Suprapubic skin (tissue), 4 donors: Measurements from ENCODE around the gene TBC1D14. TPM values are rescaled to one million over a fixed set of nuclear protein-coding genes. Genes with fewer than 3 reads are reported as not detected.
"Not testable (repeated sequence)": the region's sequence is repeated elsewhere in the genome, so short reads cannot be mapped to it uniquely, and the experiment has no call there.

Experiments used
- DNase-seq, 2 donors: peaks; one replicate each; pipeline ENCODE4 v3.0.0-alpha.2; 2019; ENCODE audit warnings: low spot score in 2 of 2
- H3K27ac ChIP-seq: fragments of 200-600 bp; sonication (generic); one replicate; pipeline ENCODE4 v1.5.1; 2019
- H3K27me3 ChIP-seq: fragments of 200-600 bp; sonication (generic); one replicate; pipeline ENCODE4 v1.5.1; 2019
- H3K36me3 ChIP-seq: fragments of 200-600 bp; sonication (generic); one replicate; pipeline ENCODE4 v1.5.1; 2019
- H3K4me1 ChIP-seq: fragments of 200-600 bp; sonication (generic); one replicate; pipeline ENCODE4 v1.5.1; 2019
- H3K4me3 ChIP-seq: fragments of 200-600 bp; sonication (generic); one replicate; pipeline ENCODE4 v1.5.1; 2019; ENCODE audit warnings: mild to moderate bottlenecking
- H3K9me3 ChIP-seq: fragments of 200-600 bp; sonication (generic); one replicate; pipeline ENCODE4 v1.5.1; 2019
- CTCF ChIP-seq, 2 donors: fragments of 200-600 bp in 1 of 2; fragments of 450-650 bp in 1 of 2; sonication (generic) in 1 of 2; IDR thresholded peaks; one replicate each; pipeline ENCODE4 v1.5.1; 2016 to 2019; ENCODE audit warnings: antibody characterized with exemption in 2 of 2, mild to moderate bottlenecking in 1 of 2, moderate library complexity in 1 of 2
- EP300 ChIP-seq: sonication (generic); formaldehyde crosslinking; IDR thresholded peaks from one replicate; pipeline ENCODE4 v1.6.1; 2017; ENCODE audit warnings: antibody characterized with exemption
- POLR2A ChIP-seq, 2 donors: fragments of 450-650 bp; IDR thresholded peaks; one replicate each; pipeline ENCODE4 v1.6.1; 2017; ENCODE audit warnings: antibody characterized with exemption in 2 of 2, mild to moderate bottlenecking in 2 of 2, moderate library complexity in 2 of 2
- POLR2AphosphoS5 ChIP-seq, 3 donors: sonication (generic); formaldehyde crosslinking; IDR thresholded peaks; one replicate each; pipeline ENCODE4 v1.6.1; 2017; ENCODE audit warnings: antibody characterized with exemption in 3 of 3
- WGBS: methylation state at CpG from one replicate; pipeline ENCODE4 v1.1.5; 2018; 5-methylcytosine and 5-hydroxymethylcytosine counted together
- total RNA-seq, 4 donors: library from RNA; depleted of rRNA; stranded (reverse); fragments of >200 nt; gene quantifications; one replicate each; pipeline ENCODE4 v1.1.0, GENCODE V29; 2016

Gene TBC1D14
- total RNA-seq, 4 donors from 2014 or later: 55.0 to 111 (median 97.9) TPM

DNA sequence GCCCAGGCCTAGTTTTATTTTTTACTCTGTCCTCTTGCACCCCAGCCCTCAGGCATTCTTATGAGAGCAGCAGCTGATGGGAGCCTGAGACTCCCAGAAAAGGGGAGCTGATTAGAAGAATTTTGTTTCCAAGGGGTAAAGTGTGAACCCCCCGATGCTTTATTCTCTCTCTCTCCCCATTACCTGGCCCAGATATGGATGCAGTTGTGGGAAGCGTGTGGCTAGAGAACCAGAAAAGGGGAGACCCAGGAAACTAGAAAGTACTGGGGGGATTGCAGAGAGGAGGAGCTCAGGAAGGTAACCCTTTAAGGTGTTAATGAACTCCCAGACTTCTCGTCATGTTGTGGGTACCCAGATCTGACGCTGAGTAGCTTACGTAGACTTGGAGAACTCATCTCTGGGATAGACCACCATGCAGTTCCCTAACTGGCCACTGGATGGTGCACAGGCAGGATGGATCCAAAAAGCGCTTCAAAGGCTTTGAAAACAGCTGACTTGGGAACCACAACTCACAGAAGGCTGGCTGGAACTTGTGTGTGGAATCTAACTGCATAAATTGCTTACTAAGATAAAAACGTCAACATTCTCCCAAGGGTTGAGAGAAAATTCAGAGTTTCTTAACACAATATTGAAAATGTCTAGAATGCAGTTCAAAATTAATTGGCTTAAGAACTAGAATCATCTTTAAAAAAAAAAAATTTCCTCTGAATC is 64.7 kb downstream of the TBC1D14 start:
- Histone ChIP-seq H3K36me3 (peaks cover 6% of the 10 kb centered on the region), H3K9me3 (no peaks in the 10 kb centered on the region), H3K27ac (no peak overlapping the region), H3K4me3 (no peak overlapping the region), H3K4me1 (peaks cover 13% of the 10 kb centered on the region), H3K27me3 (no peaks in the 10 kb centered on the region)
- DNase-seq: peak; percentile 83 to 88
- peak; percentile 94 to 97 for TF ChIP-seq CTCF (IDR thresholded peaks at IDR 0.05)
- TF ChIP-seq EP300: no peak
- TF ChIP-seq POLR2AphosphoS5 (IDR thresholded peaks at IDR 0.05): no peak
- TF ChIP-seq POLR2A (IDR thresholded peaks at IDR 0.05): no peak
- 25% methylated on average over 7 of the region's 7 CpGs for WGBS

DNA sequence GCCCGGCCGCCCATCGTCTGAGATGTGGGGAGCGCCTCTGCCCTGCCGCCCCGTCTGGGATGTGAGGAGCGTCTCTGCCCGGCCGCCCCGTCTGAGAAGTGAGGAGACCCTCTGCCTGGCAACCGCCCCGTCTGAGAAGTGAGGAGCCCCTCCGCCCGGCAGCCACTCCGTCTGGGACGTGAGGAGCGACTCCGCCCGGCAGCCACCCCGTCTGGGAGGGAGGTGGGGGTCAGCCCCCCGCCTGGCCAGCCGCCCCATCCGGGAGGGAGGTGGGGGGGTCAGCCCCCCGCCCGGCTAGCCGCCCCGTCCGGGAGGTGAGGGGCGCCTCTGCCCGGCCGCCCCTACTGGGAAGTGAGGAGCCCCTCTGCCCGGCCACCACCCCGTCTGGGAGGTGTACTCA is 68.2 kb downstream of the TBC1D14 start:
- 100% methylated on average over 10 of the region's 33 CpGs for WGBS
- not testable (repeated sequence) for H3K27ac ChIP-seq, H3K9me3 ChIP-seq, H3K27me3 ChIP-seq, DNase-seq, H3K4me3 ChIP-seq, H3K36me3 ChIP-seq
- peaks cover 13% of the 10 kb centered on the region for H3K4me1 ChIP-seq

GRCh38 chr4:6983544-6984142 is 74.0 kb downstream of the TBC1D14 start:
- Histone ChIP-seq H3K4me1 (peaks cover 34% of the 10 kb centered on the region), H3K27ac (no peak overlapping the region), H3K27me3 (no peaks in the 10 kb centered on the region), H3K9me3 (no peaks in the 10 kb centered on the region), H3K4me3 (no peak overlapping the region), H3K36me3 (no peaks in the 10 kb centered on the region)
- TF ChIP-seq EP300 (no peak), POLR2A (IDR thresholded peaks at IDR 0.05) (no peak), CTCF (IDR thresholded peaks at IDR 0.05) (no peak), POLR2AphosphoS5 (IDR thresholded peaks at IDR 0.05) (no peak)
- DNase-seq: no peak
- WGBS: 88% methylated on average over 4 of the region's 4 CpGs

DNA sequence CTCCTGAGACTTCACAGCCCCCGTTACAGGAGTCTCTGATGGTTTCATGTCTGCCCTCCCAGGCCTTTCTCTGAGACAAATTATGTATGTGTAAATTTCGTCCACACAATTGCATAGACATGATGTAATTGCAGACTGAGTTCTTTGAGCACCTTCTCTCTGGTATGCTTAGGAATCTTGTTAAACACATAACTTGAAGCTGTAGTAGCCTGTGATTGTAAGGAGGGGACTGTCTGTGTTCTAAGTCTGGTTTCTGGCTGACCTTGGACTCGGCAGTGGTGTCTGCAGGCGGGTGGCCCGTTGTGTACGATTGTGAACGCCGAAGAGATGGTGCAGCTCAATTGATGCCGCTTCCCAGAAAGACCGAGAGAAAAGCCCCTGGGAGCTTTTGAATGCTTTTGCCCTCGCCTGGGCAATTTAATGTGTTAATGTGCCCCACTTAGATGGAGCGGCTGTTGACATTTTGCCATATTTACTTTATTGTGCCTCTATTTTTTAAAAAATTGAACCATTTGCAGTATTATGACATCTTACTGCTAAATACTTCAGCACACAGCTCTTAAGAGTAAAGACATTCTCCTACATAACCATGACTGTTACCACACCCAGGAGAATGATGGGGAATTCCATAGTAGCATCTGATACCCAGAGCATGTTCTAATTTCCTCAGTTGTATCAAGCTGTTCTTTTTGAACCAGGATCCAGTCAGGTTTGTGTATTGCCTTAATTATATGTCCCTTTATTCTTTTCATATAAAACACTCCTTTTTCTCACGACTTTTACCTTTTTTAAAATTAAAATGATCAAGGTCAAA is 75.2 kb downstream of the TBC1D14 start:
- 90% methylated on average over 13 of the region's 13 CpGs for WGBS
- Histone ChIP-seq H3K4me3 (no peak overlapping the region), H3K9me3 (no peaks in the 10 kb centered on the region), H3K27ac (no peak overlapping the region), H3K27me3 (no peaks in the 10 kb centered on the region), H3K36me3 (no peaks in the 10 kb centered on the region), H3K4me1 (peaks cover 45% of the 10 kb centered on the region)
- TF ChIP-seq POLR2A (IDR thresholded peaks at IDR 0.05): no peak
- no peak for TF ChIP-seq CTCF (IDR thresholded peaks at IDR 0.05)
- no peak for TF ChIP-seq POLR2AphosphoS5 (IDR thresholded peaks at IDR 0.05)
- TF ChIP-seq EP300: no peak
- DNase-seq: no peak

DNA sequence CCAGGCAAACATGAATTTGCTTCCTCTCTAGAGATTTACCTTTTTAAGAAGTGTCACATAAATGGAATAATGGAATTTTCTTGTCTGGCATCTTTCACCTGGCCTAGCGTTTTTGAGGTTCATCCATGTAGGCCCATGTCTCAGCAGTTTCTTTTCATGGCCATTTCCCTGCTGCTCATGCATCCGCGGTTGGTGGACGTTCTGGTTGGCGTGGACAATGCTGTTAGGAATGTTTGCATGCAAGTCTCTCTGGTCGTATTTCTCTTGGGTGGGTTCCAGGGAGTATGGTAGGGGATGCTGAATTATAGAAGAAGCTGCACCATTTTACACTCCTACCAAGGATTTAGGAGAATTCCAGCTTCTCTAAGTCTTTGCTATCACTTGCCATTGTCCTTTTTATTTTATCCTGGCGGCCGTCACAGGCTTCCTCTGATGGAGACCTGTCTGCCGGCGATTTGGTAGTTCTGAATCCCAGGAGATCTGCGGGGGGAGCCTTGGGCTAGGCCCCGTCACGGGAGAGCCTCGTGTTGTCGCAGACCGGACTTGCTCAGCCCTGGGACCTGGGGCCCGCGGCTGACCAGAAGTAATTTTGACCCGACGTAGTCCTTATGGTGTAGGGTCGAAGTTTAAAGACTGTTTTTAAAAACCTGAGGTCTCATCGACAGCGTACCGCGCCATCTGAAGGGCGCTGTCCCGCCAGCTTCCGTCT is 76.6 kb downstream of the TBC1D14 start:
- Histone ChIP-seq H3K9me3 (no peaks in the 10 kb centered on the region), H3K27ac (peak overlapping the region; percentile 97), H3K27me3 (no peaks in the 10 kb centered on the region), H3K4me3 (peak overlapping the region; percentile 93), H3K36me3 (no peaks in the 10 kb centered on the region), H3K4me1 (peaks cover 59% of the 10 kb centered on the region)
- TF ChIP-seq POLR2AphosphoS5 (IDR thresholded peaks at IDR 0.05) (no peak), POLR2A (IDR thresholded peaks at IDR 0.05) (no peak), CTCF (IDR thresholded peaks at IDR 0.05) (no peak), EP300 (no peak)
- DNase-seq: no peak
- WGBS: 4% methylated on average over 28 of the region's 28 CpGs
